ENCODE measurements around the gene ALK. TPM values are rescaled to one million over a fixed set of nuclear protein-coding genes. Genes with fewer than 3 reads are reported as not detected.

The ALK gene
- total and polyA plus RNA-seq, 2 donors (not counting 1 experiment from before 2014, with no cell fraction given): under 0.01 to 0.02 TPM

DNA sequence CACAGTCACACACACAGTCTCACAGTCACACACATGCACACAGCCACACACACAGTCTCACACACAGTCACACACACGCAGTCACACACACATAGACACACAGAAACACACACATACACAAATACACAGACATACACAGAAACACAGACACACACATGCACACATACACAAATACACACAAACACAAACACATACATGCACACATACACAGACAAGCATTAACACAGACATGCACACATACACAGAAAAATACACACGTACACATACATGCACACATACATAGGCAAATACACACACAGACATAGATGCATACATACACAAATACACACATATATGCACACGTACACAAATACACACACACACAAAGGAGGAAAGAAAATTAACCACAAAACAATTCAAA lies 150.5 kb downstream of the ALK start:
- no peaks in the 10 kb centered on the region for H3K79me2 ChIP-seq (ENCODE audit: control insufficient read depth, insufficient read depth, low read length)
- H3K4me1 ChIP-seq (ENCODE audit: control insufficient read depth, extremely low read depth, insufficient read depth, low read length): peaks cover under 1% of the 10 kb centered on the region
- DNase-seq (ENCODE audit: low read depth in 2 of 2): no peak
- no peak for TF ChIP-seq EZH2 (IDR thresholded peaks at IDR 0.05; ENCODE audit: low read length, missing control alignments)
- TF ChIP-seq, protein P1, sequence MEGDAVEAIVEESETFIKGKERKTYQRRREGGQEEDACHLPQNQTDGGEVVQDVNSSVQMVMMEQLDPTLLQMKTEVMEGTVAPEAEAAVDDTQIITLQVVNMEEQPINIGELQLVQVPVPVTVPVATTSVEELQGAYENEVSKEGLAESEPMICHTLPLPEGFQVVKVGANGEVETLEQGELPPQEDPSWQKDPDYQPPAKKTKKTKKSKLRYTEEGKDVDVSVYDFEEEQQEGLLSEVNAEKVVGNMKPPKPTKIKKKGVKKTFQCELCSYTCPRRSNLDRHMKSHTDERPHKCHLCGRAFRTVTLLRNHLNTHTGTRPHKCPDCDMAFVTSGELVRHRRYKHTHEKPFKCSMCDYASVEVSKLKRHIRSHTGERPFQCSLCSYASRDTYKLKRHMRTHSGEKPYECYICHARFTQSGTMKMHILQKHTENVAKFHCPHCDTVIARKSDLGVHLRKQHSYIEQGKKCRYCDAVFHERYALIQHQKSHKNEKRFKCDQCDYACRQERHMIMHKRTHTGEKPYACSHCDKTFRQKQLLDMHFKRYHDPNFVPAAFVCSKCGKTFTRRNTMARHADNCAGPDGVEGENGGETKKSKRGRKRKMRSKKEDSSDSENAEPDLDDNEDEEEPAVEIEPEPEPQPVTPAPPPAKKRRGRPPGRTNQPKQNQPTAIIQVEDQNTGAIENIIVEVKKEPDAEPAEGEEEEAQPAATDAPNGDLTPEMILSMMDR (conservative IDR thresholded peaks at IDR 0.05 in 1 of 2, IDR thresholded peaks at IDR 0.05 in 1 of 2; ENCODE audit: low read depth in 1 of 2, low read length in 2 of 2): no peak
- no peak overlapping the region for H2AFZ ChIP-seq (ENCODE audit: low read length)
- no peaks in the 10 kb centered on the region for H3K36me3 ChIP-seq (ENCODE audit: control insufficient read depth, insufficient read depth, low read length)
- H4K20me1 ChIP-seq (ENCODE audit: control insufficient read depth, extremely low read depth, insufficient read depth, low read length): no peaks in the 10 kb centered on the region
- H3K27me3 ChIP-seq (ENCODE audit: control insufficient read depth, insufficient read depth, low read length): no peaks in the 10 kb centered on the region
- no peak overlapping the region for H3K9ac ChIP-seq (ENCODE audit: insufficient read depth, low read length)
- no peak overlapping the region for H3K4me3 ChIP-seq (replicated peaks in 1 of 4; ENCODE audit: control extremely low read depth in 1 of 4, insufficient read depth in 1 of 4, low read depth in 3 of 4, low read length in 4 of 4)
- no peaks in the 10 kb centered on the region for H3K9me3 ChIP-seq (ENCODE audit: control insufficient read depth, insufficient read depth, low read depth, low read length)
- no peak overlapping the region for H3K4me2 ChIP-seq (ENCODE audit: extremely low read depth, insufficient read depth, low read length)
- no peak overlapping the region for H3K27ac ChIP-seq (ENCODE audit: insufficient read depth, low read length)

DNA sequence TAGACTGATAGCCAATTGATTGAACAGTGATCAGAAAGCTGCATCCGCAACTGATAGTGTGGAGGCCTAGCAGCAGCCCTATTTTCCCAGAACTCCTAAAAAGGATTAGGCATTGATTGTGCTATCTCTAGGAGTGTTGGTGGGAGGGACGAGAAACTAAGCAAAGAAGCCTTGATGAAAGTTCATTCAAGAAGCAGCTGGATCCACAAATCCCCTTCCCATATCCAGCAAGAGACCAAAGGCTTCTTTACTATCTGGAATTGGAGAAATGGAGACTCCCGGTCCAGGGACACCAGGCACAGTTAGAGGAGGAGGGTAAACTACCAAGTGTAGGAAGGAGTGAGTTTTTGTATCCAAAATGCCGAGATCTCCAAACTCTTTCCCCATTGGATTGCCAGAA lies 151.5 kb downstream of the ALK start:
- Histone ChIP-seq H3K4me2 (ENCODE audit: extremely low read depth, insufficient read depth, low read length) (no peak overlapping the region), H3K27ac (ENCODE audit: insufficient read depth, low read length) (no peak overlapping the region), H4K20me1 (ENCODE audit: control insufficient read depth, extremely low read depth, insufficient read depth, low read length) (no peaks in the 10 kb centered on the region), H3K4me1 (ENCODE audit: control insufficient read depth, extremely low read depth, insufficient read depth, low read length) (peaks cover 4% of the 10 kb centered on the region), H2AFZ (ENCODE audit: low read length) (no peak overlapping the region), H3K9ac (ENCODE audit: insufficient read depth, low read length) (no peak overlapping the region), H3K79me2 (ENCODE audit: control insufficient read depth, insufficient read depth, low read length) (no peaks in the 10 kb centered on the region), H3K27me3 (ENCODE audit: control insufficient read depth, insufficient read depth, low read length) (no peaks in the 10 kb centered on the region), H3K36me3 (ENCODE audit: control insufficient read depth, insufficient read depth, low read length) (no peaks in the 10 kb centered on the region), H3K4me3 (replicated peaks in 1 of 4; ENCODE audit: control extremely low read depth in 1 of 4, insufficient read depth in 1 of 4, low read depth in 3 of 4, low read length in 4 of 4) (no peak overlapping the region), H3K9me3 (ENCODE audit: control insufficient read depth, insufficient read depth, low read depth, low read length) (no peaks in the 10 kb centered on the region)
- no peak for TF ChIP-seq EZH2 (IDR thresholded peaks at IDR 0.05; ENCODE audit: low read length, missing control alignments)
- TF ChIP-seq, protein P1 (conservative IDR thresholded peaks at IDR 0.05 in 1 of 2, IDR thresholded peaks at IDR 0.05 in 1 of 2; ENCODE audit: low read depth in 1 of 2, low read length in 2 of 2): no peak
- no peak for DNase-seq (ENCODE audit: low read depth in 2 of 2)

DNA sequence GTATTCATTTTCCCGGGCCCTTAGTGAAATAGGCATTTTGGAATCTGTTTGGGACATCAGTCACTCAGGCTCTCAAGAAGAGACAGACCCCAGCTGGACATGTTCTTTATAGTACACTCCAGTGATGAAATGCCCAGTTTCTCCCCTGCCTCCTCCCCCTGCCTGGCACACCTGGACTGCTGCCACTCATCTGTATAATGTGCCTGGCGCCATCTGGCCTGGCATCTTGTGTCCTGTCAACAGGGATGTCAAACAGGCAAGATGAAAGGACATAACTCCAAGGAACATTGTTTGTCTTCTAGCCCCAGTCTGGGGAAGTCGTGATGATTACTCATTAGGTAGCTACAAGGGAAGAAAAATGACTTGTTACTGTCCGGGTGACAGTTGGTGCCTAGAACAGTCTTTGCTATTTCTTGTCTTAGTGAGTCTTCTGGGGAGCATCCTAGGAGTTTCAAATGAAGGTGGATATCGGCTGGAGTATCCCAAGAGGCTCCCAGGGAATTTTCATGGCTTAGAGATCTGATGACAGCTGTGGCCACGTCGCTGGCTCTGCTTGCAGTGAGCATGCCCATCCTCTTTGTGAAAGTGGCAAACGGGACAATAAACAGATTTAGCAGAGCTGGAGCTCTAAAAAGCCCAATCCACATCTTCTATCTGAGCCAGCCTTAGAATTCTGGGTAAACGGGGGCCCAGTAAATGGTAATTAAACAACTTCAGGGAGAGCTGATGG lies 153.6 kb downstream of the ALK start:
- Histone ChIP-seq H3K27me3 (ENCODE audit: control insufficient read depth, insufficient read depth, low read length) (no peaks in the 10 kb centered on the region), H3K79me2 (ENCODE audit: control insufficient read depth, insufficient read depth, low read length) (no peaks in the 10 kb centered on the region), H3K4me3 (replicated peaks in 1 of 4; ENCODE audit: control extremely low read depth in 1 of 4, insufficient read depth in 1 of 4, low read depth in 3 of 4, low read length in 4 of 4) (no peak overlapping the region), H3K36me3 (ENCODE audit: control insufficient read depth, insufficient read depth, low read length) (no peaks in the 10 kb centered on the region), H3K9ac (ENCODE audit: insufficient read depth, low read length) (no peak overlapping the region), H3K4me1 (ENCODE audit: control insufficient read depth, extremely low read depth, insufficient read depth, low read length) (peaks cover 4% of the 10 kb centered on the region), H3K27ac (ENCODE audit: insufficient read depth, low read length) (no peak overlapping the region), H3K4me2 (ENCODE audit: extremely low read depth, insufficient read depth, low read length) (no peak overlapping the region), H3K9me3 (ENCODE audit: control insufficient read depth, insufficient read depth, low read depth, low read length) (no peaks in the 10 kb centered on the region), H4K20me1 (ENCODE audit: control insufficient read depth, extremely low read depth, insufficient read depth, low read length) (no peaks in the 10 kb centered on the region), H2AFZ (ENCODE audit: low read length) (no peak overlapping the region)
- TF ChIP-seq, protein P1 (conservative IDR thresholded peaks at IDR 0.05 in 1 of 2, IDR thresholded peaks at IDR 0.05 in 1 of 2; ENCODE audit: low read depth in 1 of 2, low read length in 2 of 2): no peak
- TF ChIP-seq EZH2 (IDR thresholded peaks at IDR 0.05; ENCODE audit: low read length, missing control alignments): no peak
- DNase-seq (ENCODE audit: low read depth in 2 of 2): peak in 1 of 2 donors; percentile 34
